Esophagus muscularis mucosa (tissue), 4 donors: ENCODE data around the gene SH3D21. TPM values are rescaled to one million over a fixed set of nuclear protein-coding genes. Genes with fewer than 3 reads are reported as not detected.

ENCODE experiments used
- DNase-seq: peaks from one replicate; pipeline ENCODE4 v3.0.0-alpha.2; 2017; ENCODE audit errors: extremely low spot score
- H3K27ac ChIP-seq, 4 donors: fragments of 200-600 bp; sonication (generic); replicated peaks in 1 of 4; 1 replicate in 3 of 4; 2 replicates in 1 of 4; pipeline ENCODE4 v1.5.1; 2016 to 2019; ENCODE audit warnings: mild to moderate bottlenecking in 1 of 4
- H3K27me3 ChIP-seq, 4 donors: fragments of 200-600 bp; sonication (generic); one replicate each; pipeline versions ENCODE4 v1.5.1 to v1.6.0; 2016 to 2019
- H3K36me3 ChIP-seq, 4 donors: fragments of 200-600 bp; sonication (generic); one replicate each; pipeline ENCODE4 v1.5.1; 2016 to 2019
- H3K4me1 ChIP-seq, 4 donors: fragments of 200-600 bp; sonication (generic); one replicate each; pipeline ENCODE4 v1.5.1; 2016 to 2019
- H3K4me3 ChIP-seq, 4 donors: fragments of 200-600 bp; sonication (generic); 1 replicate in 2 of 4; 2 replicates in 2 of 4; pipeline ENCODE4 v1.5.1; 2016 to 2019; ENCODE audit warnings: mild to moderate bottlenecking in 4 of 4, moderate library complexity in 1 of 4
- H3K9me3 ChIP-seq, 4 donors: fragments of 200-600 bp; sonication (generic); 1 replicate in 3 of 4; 2 replicates in 1 of 4; pipeline ENCODE4 v1.5.1; 2016 to 2019
- EP300 ChIP-seq: sonication (generic); formaldehyde crosslinking; IDR thresholded peaks from one replicate; pipeline ENCODE4 v1.6.1; 2017; ENCODE audit warnings: antibody characterized with exemption
- POLR2A ChIP-seq: fragments of 450-650 bp; IDR thresholded peaks from one replicate; pipeline ENCODE4 v1.6.1; 2017; ENCODE audit warnings: antibody characterized with exemption, moderate library complexity, mild to moderate bottlenecking, low read depth
- POLR2AphosphoS5 ChIP-seq, 2 donors: sonication (generic); formaldehyde crosslinking; IDR thresholded peaks; one replicate each; pipeline ENCODE4 v1.6.1; 2017; ENCODE audit warnings: antibody characterized with exemption in 2 of 2
- WGBS: methylation state at CpG from one replicate; pipeline ENCODE4 v1.1.5; 2018; 5-methylcytosine and 5-hydroxymethylcytosine counted together
- intact Hi-C: fragments of 100-400 bp; cut with DNase I; formaldehyde crosslinking; loops from one replicate; pipeline ENCODE4 v1.15.1; 2023
- total RNA-seq, 4 donors: library from RNA; depleted of rRNA; stranded (reverse); fragments of >200 nt; gene quantifications; one replicate each; pipeline versions ENCODE4 v1.1.0 to v1.2.1, GENCODE V29; 2016
- TF ChIP-seq, protein P1 (sequence below), 3 experiments: fragments of 200-600 bp in 2 of 3; fragments of 450-650 bp in 1 of 3; sonication (generic) in 2 of 3; IDR thresholded peaks; one replicate each; pipeline ENCODE4 v1.5.1; 2017 to 2019; ENCODE audit warnings: antibody characterized with exemption in 3 of 3, mild to moderate bottlenecking in 2 of 3, moderate library complexity in 1 of 3

Gene SH3D21
- total RNA-seq, 4 donors from 2014 or later: 0.26 to 2.0 (median 1.1) TPM

DNA sequence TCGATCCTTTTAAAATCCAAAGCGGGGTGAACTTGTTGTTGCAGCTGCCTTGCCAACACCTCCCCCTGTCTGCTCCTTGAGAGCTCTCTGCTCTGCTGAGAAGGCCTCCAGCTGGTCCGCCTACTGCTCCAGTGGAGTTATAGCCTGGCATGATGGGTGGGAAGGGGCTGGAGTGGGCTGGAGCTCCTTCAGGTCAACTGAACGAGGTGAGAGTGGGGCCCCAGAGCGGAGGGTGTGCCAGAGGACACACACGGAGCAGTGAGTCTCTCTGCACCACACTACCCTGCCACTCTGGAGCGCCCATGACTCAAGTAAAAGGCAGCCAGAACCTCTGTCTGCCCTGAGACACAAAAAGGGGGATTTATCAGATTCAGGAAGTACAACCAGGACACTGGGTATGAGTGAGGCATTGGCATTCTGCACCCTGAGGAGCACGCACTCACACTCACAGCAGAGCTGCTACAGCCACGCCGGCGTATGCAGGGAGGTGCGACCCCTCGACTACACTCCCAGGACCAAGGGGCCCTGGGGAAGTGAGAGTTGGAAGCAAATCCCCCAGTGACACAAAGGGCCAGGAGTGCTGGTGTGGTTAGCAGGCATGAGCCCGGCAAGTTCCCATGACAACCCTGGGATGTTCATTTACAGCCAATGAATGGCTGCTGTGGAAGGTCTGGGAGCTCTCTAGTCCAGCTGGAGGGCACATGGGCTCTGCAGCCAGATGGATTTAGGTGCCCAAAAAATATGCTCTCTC lies 45.2 kb downstream of the SH3D21 start:
- intact Hi-C loops: loop anchor here (2.0 kb wide), 1 partner anchor 59 kb away; no protein-coding TSS in a partner anchor
- TF ChIP-seq EP300 (no peak), POLR2AphosphoS5 (IDR thresholded peaks at IDR 0.05) (no peak)
- TF ChIP-seq, protein P1, sequence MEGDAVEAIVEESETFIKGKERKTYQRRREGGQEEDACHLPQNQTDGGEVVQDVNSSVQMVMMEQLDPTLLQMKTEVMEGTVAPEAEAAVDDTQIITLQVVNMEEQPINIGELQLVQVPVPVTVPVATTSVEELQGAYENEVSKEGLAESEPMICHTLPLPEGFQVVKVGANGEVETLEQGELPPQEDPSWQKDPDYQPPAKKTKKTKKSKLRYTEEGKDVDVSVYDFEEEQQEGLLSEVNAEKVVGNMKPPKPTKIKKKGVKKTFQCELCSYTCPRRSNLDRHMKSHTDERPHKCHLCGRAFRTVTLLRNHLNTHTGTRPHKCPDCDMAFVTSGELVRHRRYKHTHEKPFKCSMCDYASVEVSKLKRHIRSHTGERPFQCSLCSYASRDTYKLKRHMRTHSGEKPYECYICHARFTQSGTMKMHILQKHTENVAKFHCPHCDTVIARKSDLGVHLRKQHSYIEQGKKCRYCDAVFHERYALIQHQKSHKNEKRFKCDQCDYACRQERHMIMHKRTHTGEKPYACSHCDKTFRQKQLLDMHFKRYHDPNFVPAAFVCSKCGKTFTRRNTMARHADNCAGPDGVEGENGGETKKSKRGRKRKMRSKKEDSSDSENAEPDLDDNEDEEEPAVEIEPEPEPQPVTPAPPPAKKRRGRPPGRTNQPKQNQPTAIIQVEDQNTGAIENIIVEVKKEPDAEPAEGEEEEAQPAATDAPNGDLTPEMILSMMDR (IDR thresholded peaks at IDR 0.05): peak in 1 of 3 experiments; percentile 22
- DNase-seq: no peak
- no peaks in the 10 kb centered on the region for H3K27me3 ChIP-seq
- WGBS: 40% methylated on average over 6 of the region's 14 CpGs
- peaks cover 39 to 89% (median 82%) of the 10 kb centered on the region in 4 donors for H3K36me3 ChIP-seq
- H3K4me3 ChIP-seq: peak overlapping the region in 1 of 4 donors; percentile 6
- H3K27ac ChIP-seq: peak overlapping the region; percentile 66 to 78 (median 68)
- H3K9me3 ChIP-seq: no peaks in the 10 kb centered on the region
- peaks cover 28 to 46% (median 42%) of the 10 kb centered on the region in 4 donors for H3K4me1 ChIP-seq

- no peaks in the 10 kb centered on the region for H3K9me3 ChIP-seq
- WGBS: 78% methylated on average over 13 of the region's 13 CpGs
- peak overlapping the region; percentile 66 to 78 (median 68) for H3K27ac ChIP-seq
- DNase-seq: no peak
- H3K4me3 ChIP-seq: no peak overlapping the region
- intact Hi-C loops: no loop called here
- H3K36me3 ChIP-seq: peaks cover 33 to 87% (median 81%) of the 10 kb centered on the region in 4 donors
- TF ChIP-seq, protein P1 (IDR thresholded peaks at IDR 0.05): no peak
- no peak for TF ChIP-seq POLR2A
- TF ChIP-seq EP300: no peak
- TF ChIP-seq POLR2AphosphoS5 (IDR thresholded peaks at IDR 0.05): no peak
- no peaks in the 10 kb centered on the region for H3K27me3 ChIP-seq
- peaks cover 28 to 46% (median 42%) of the 10 kb centered on the region in 4 donors for H3K4me1 ChIP-seq
These were observed 46.1 kb downstream of the SH3D21 start for GRCh38 chr1:36352125-36352909.

GRCh38 chr1:36352910-36353878 lies 47.0 kb downstream of the SH3D21 start:
- H3K4me3 ChIP-seq: no peak overlapping the region
- intact Hi-C loops: no loop called here
- no peaks in the 10 kb centered on the region for H3K27me3 ChIP-seq
- no peak for DNase-seq
- H3K4me1 ChIP-seq: peaks cover 28 to 46% (median 42%) of the 10 kb centered on the region in 4 donors
- peak overlapping the region in 1 of 4 donors; percentile 66 for H3K27ac ChIP-seq
- H3K36me3 ChIP-seq: peaks cover 36 to 87% (median 81%) of the 10 kb centered on the region in 4 donors
- H3K9me3 ChIP-seq: no peaks in the 10 kb centered on the region
- no peak for TF ChIP-seq EP300
- no peak for TF ChIP-seq POLR2AphosphoS5 (IDR thresholded peaks at IDR 0.05)
- TF ChIP-seq POLR2A: no peak
- TF ChIP-seq, protein P1 (IDR thresholded peaks at IDR 0.05): no peak
- 73% methylated on average over 11 of the region's 15 CpGs for WGBS

DNA sequence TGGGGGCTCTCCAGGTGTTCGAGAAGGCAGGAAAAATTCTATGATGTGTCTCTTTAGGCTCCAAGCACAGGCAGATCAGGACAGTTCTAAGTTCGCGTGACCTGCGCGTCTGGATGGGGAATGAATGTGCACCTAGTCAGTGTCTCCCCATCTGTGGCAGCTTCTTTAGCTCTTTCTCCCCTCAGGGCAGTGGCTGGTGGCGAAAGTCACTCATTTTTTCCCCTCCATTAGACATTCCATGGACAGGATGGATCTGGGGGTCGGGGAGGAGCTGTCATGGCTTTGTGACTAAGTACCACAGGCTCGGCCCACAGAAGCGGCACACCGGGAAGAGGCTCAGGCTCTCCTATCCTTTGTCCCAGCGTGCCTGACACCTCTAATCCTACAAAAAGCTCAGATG lies 48.3 kb downstream of the SH3D21 start:
- intact Hi-C loops: no loop called here
- TF ChIP-seq EP300 (no peak), POLR2AphosphoS5 (IDR thresholded peaks at IDR 0.05) (no peak), POLR2A (no peak)
- TF ChIP-seq, protein P1 (IDR thresholded peaks at IDR 0.05): no peak
- no peak for DNase-seq
- peaks cover 24 to 41% (median 37%) of the 10 kb centered on the region in 4 donors for H3K4me1 ChIP-seq
- H3K27me3 ChIP-seq: no peaks in the 10 kb centered on the region
- no peaks in the 10 kb centered on the region for H3K9me3 ChIP-seq
- no peak overlapping the region for H3K4me3 ChIP-seq
- H3K36me3 ChIP-seq: peaks cover 36 to 90% (median 82%) of the 10 kb centered on the region in 4 donors
- WGBS: 88% methylated on average over 11 of the region's 11 CpGs
- H3K27ac ChIP-seq: no peak overlapping the region
